BE2C (cell line): ENCODE results near the gene SLC39A11.
"Not testable (repeated sequence)": the region's sequence is repeated elsewhere in the genome, so short reads cannot be mapped to it uniquely, and the experiment has no call there.

ENCODE experiments used
- DNase-seq: peaks from one replicate; pipeline ENCODE4 v3.0.0-alpha.2; 2020
- H3K27me3 ChIP-seq: fragments of 250-450 bp; sonication (Bioruptor Pico); 2 replicates; pipeline ENCODE4 v1.5.1; 2020; ENCODE audit warnings: mild to moderate bottlenecking
- H3K36me3 ChIP-seq: fragments of 250-450 bp; sonication (Bioruptor Pico); 2 replicates; pipeline ENCODE4 v1.5.1; 2020; ENCODE audit warnings: mild to moderate bottlenecking
- H3K4me1 ChIP-seq: fragments of 250-450 bp; sonication (Bioruptor Pico); 2 replicates; pipeline ENCODE4 v1.5.1; 2020
- H3K4me3 ChIP-seq: 2 replicates; pipeline ENCODE4 v1.5.1; 2011; ENCODE audit warnings: low read depth, low read length
- H3K9me3 ChIP-seq: fragments of 250-450 bp; sonication (Bioruptor Pico); 2 replicates; pipeline ENCODE4 v1.5.1; 2020
- CTCF ChIP-seq: IDR thresholded peaks from 2 replicates; pipeline ENCODE4 v1.5.1; 2012; ENCODE audit warnings: mild to moderate bottlenecking, low read depth, low read length

The SLC39A11 gene

GRCh38 chr17:72710834-72711233, 381.7 kb downstream of the SLC39A11 start:
- peaks cover 3% of the 10 kb centered on the region; the same call in 1 of the 2 replicates for H3K36me3 ChIP-seq
- H3K4me1 ChIP-seq, result no peaks in the 10 kb centered on the region; the same call in 1 of the 2 replicates
- H3K9me3 ChIP-seq, result no peaks in the 10 kb centered on the region
- no peak for TF ChIP-seq CTCF
- H3K27me3 ChIP-seq, result no peaks in the 10 kb centered on the region
- DNase-seq, result no peak
- no peak overlapping the region for H3K4me3 ChIP-seq

DNA sequence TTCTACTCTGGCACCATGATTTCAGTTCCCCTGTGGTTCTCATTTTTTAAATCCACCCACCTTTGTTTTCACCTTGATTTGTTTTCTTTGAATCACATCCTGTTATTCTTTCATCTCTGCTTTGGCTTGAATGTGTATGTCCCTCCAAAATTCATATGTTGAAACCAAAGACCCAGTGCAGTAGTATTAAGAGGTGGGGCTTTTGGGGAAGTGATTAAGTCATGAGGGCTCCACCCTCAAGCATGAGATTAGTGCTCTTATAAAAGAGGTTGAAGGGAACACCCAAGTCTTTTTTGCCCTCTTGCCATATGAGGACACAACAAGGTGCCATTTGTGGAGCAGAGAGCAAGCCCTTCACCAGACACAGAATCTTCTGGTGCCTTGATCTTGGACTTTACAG, 382.3 kb downstream of the SLC39A11 start:
- Histone ChIP-seq H3K4me3 (no peak overlapping the region), H3K27me3 (no peaks in the 10 kb centered on the region), H3K4me1 (no peaks in the 10 kb centered on the region; the same call in 1 of the 2 replicates), H3K36me3 (peaks cover 3% of the 10 kb centered on the region; the same call in 1 of the 2 replicates), H3K9me3 (no peaks in the 10 kb centered on the region)
- no peak for DNase-seq
- no peak for TF ChIP-seq CTCF

- H3K36me3 ChIP-seq, H3K9me3 ChIP-seq, DNase-seq, H3K27me3 ChIP-seq, H3K4me3 ChIP-seq, H3K4me1 ChIP-seq: not testable (repeated sequence)
Measured at GRCh38 chr17:72708682-72709081, 383.8 kb downstream of the SLC39A11 start.

DNA sequence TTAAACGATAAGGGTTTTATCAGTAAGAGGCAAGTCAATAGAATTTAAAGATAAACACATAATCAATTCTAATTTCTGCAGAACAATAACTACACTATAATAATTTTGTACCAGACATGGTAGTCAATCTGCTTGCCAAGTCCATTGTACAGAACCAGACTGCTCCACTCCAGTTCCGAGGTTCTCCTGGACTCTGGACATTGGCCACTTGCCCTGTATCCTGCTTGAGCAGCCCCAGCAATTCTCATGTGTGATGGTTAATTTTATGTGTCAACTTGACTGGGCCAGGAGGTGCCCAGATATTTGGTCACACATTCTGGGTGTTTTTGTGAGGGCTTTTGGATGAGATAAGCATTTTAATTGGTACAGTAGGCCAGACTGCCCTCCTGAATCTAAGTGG, 384.6 kb downstream of the SLC39A11 start:
- Histone ChIP-seq H3K4me3 (no peak overlapping the region), H3K4me1 (no peaks in the 10 kb centered on the region), H3K27me3 (no peaks in the 10 kb centered on the region), H3K9me3 (no peaks in the 10 kb centered on the region), H3K36me3 (peaks cover 3% of the 10 kb centered on the region; the same call in 1 of the 2 replicates)
- no peak for DNase-seq
- TF ChIP-seq CTCF, result no peak

DNA sequence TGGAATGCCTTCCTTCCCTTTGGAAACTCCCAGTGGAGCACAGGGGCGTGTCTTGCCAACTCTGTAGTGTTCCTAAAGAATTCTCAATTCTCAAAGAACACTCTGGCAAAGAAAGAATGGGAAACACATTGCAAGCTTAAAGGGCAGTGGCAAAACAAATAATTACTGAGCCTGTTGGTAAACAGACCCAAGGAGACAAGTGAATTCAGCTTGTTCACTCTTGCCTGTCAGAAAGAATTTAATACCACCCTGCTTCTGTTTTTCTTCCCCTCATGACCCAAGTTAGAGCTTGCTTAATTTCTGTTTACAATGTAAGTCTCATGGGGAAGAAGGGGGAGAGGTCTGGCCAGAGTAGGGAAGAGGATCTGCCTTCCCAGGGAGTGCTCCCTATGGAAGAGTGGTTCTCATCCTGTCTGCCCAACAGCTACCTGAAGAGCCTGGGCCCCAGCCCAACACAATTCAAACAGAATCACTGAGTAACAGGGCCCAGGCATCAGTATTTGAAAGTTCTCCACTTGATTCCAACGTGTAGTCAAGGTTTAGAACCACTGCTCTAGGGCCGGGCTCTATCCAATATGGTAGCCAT, 386.0 kb downstream of the SLC39A11 start:
- no peak overlapping the region for H3K4me3 ChIP-seq
- peaks cover 3% of the 10 kb centered on the region; the same call in 1 of the 2 replicates for H3K36me3 ChIP-seq
- no peak for DNase-seq
- H3K27me3 ChIP-seq, result no peaks in the 10 kb centered on the region
- no peaks in the 10 kb centered on the region for H3K4me1 ChIP-seq
- no peaks in the 10 kb centered on the region for H3K9me3 ChIP-seq
- no peak for TF ChIP-seq CTCF

- TF ChIP-seq CTCF, result no peak
- H3K9me3 ChIP-seq, result no peaks in the 10 kb centered on the region
- H3K27me3 ChIP-seq, result no peaks in the 10 kb centered on the region
- peaks cover 3% of the 10 kb centered on the region; the same call in 1 of the 2 replicates for H3K36me3 ChIP-seq
- H3K4me1 ChIP-seq, result no peaks in the 10 kb centered on the region
- no peak overlapping the region for H3K4me3 ChIP-seq
- no peak for DNase-seq
Measured at GRCh38 chr17:72705905-72706395, 386.5 kb downstream of the SLC39A11 start.
